Caco-2 (cell line): Measurements from ENCODE around the gene CYP2W1. TPM values are rescaled to one million over a fixed set of nuclear protein-coding genes. Genes with fewer than 3 reads are reported as not detected.

Source experiments
- BruUV-seq: library from RNA; stranded (reverse); fragments of 400-500 nt; replicated peaks from 2 replicates; lab custom pipeline; 2021; lab: Mats Ljungman, UMichigan
- CTCF ChIA-PET: fragments of 300-600 bp; sonication (Branson Sonifier 250); formaldehyde crosslinking; loops from one replicate; lab custom pipeline; 2022; ENCODE audit warnings: antibody characterized with exemption; lab: Charles Lee
- POLR2A ChIA-PET: fragments of 300-600 bp; sonication (Branson Sonifier 250); formaldehyde crosslinking; loops from one replicate; lab custom pipeline; 2022; ENCODE audit warnings: antibody characterized with exemption; lab: Charles Lee
- DNase-seq, 2 experiments: peaks; one replicate each; pipeline versions ENCODE4 v3.0.0 to v3.0.0-alpha.2; 2020 to 2022
- H3K27me3 ChIP-seq: replicated peaks from 2 replicates; pipeline ENCODE4 v1.6.0; 2011; ENCODE audit warnings: low read length; ENCODE audit not compliant: control insufficient read depth, insufficient read depth
- H3K36me3 ChIP-seq: 2 replicates; pipeline ENCODE4 v1.5.1; 2011; ENCODE audit warnings: low read length; ENCODE audit not compliant: control insufficient read depth, insufficient read depth
- H3K4me1 ChIP-seq: fragments of 250-450 bp; sonication (Bioruptor Pico); 2 replicates; pipeline ENCODE4 v1.5.1; 2020; ENCODE audit warnings: mild to moderate bottlenecking
- H3K4me3 ChIP-seq: 2 replicates; pipeline ENCODE4 v1.5.1; 2011; ENCODE audit warnings: low read depth, mild to moderate bottlenecking, control low read depth, low read length
- H3K9me3 ChIP-seq: fragments of 250-450 bp; sonication (Bioruptor Pico); 2 replicates; pipeline ENCODE4 v1.5.1; 2020; ENCODE audit warnings: mild to moderate bottlenecking, moderate library complexity
- H3K27ac Mint-ChIP-seq: one replicate; pipeline ENCODE4 v1.8.0; 2022; ENCODE audit warnings: mixed read lengths; ENCODE audit not compliant: unreplicated experiment
- H3K27me3 Mint-ChIP-seq: one replicate; pipeline ENCODE4 v1.8.0; 2022; ENCODE audit warnings: mixed read lengths; ENCODE audit not compliant: insufficient read depth, unreplicated experiment
- H3K36me3 Mint-ChIP-seq: one replicate; pipeline ENCODE4 v1.8.0; 2022; ENCODE audit warnings: mild to moderate bottlenecking, mixed read lengths; ENCODE audit not compliant: insufficient read depth, unreplicated experiment
- H3K4me1 Mint-ChIP-seq: one replicate; pipeline ENCODE4 v1.8.0; 2022; ENCODE audit warnings: low read depth, mixed read lengths; ENCODE audit not compliant: unreplicated experiment
- H3K4me3 Mint-ChIP-seq: one replicate; pipeline ENCODE4 v1.8.0; 2022; ENCODE audit warnings: mild to moderate bottlenecking, moderate library complexity, mixed read lengths; ENCODE audit not compliant: unreplicated experiment
- H3K9me3 Mint-ChIP-seq: one replicate; pipeline ENCODE4 v1.8.0; 2022; ENCODE audit warnings: mixed read lengths; ENCODE audit not compliant: unreplicated experiment
- CTCF ChIP-seq, 2 experiments: fragments of 200-600 bp in 1 of 2; IDR thresholded peaks; 1 replicate in 1 of 2; 2 replicates in 1 of 2; pipeline versions ENCODE4 v1.5.1 to v1.8.0; 2011 to 2022; ENCODE audit warnings: antibody characterized with exemption in 1 of 2, control low read depth in 1 of 2, inconsistent platforms in 1 of 2, low read depth in 1 of 2, low read length in 1 of 2, mild to moderate bottlenecking in 1 of 2, moderate library complexity in 1 of 2; ENCODE audit not compliant: insufficient read depth in 1 of 2, severe bottlenecking in 1 of 2, unreplicated experiment in 1 of 2
- intact Hi-C: fragments of 100-400 bp; cut with micrococcal nuclease; formaldehyde crosslinking; loops from one replicate; pipeline ENCODE4 v1.10.0; 2022; ENCODE audit not compliant: unreplicated experiment
- total RNA-seq: library from RNA; stranded (reverse); gene quantifications from 2 replicates; pipeline ENCODE4 v1.2.3, GENCODE V29; 2022

CYP2W1 gene
- total RNA-seq, 1 experiment from 2014 or later: 24.0 TPM

GRCh38 chr7:982511-983003 is 424 bp upstream of the CYP2W1 start:
- POLR2A ChIA-PET: interaction anchor here (0.6 kb wide), 2 partner anchors 156 to 174 kb away, joined by 3 to 5 read pairs; a partner anchor contains a TSS
- no peaks in the 10 kb centered on the region for H3K9me3 ChIP-seq
- no peak for TF ChIP-seq CTCF (IDR thresholded peaks at IDR 0.05; ENCODE audit: insufficient read depth in 1 of 2, low read depth in 1 of 2, low read length in 1 of 2, severe bottlenecking in 1 of 2, unreplicated experiment in 1 of 2)
- no peaks in the 10 kb centered on the region for H3K27me3 ChIP-seq
- CTCF ChIA-PET: interaction anchor here (0.6 to 1.4 kb wide), 3 partner anchors 10 to 78 kb away, joined by 3 to 17 read pairs (median 3); no protein-coding TSS in a partner anchor
- H3K9me3 Mint-ChIP-seq: no peaks in the 10 kb centered on the region
- peaks cover 50% of the 10 kb centered on the region for H3K4me1 ChIP-seq
- BruUV-seq: no TSS peak
- peak overlapping the region; percentile 29 for H3K27ac Mint-ChIP-seq
- H3K4me1 Mint-ChIP-seq: peaks cover 7% of the 10 kb centered on the region
- no peaks in the 10 kb centered on the region for H3K27me3 Mint-ChIP-seq
- H3K4me3 Mint-ChIP-seq: no peak overlapping the region
- H3K36me3 ChIP-seq: no peaks in the 10 kb centered on the region
- intact Hi-C loops: no loop called here
- peaks cover 5% of the 10 kb centered on the region for H3K36me3 Mint-ChIP-seq
- DNase-seq: no peak
- H3K4me3 ChIP-seq: no peak overlapping the region

- ChIA-PET POLR2A (no interaction called here), CTCF (no interaction called here)
- Mint-ChIP-seq H3K36me3 (no peaks in the 10 kb centered on the region), H3K27ac (no peak overlapping the region), H3K4me3 (no peak overlapping the region), H3K27me3 (no peaks in the 10 kb centered on the region), H3K9me3 (no peaks in the 10 kb centered on the region), H3K4me1 (no peaks in the 10 kb centered on the region)
- no peaks in the 10 kb centered on the region for H3K36me3 ChIP-seq
- TF ChIP-seq CTCF (IDR thresholded peaks at IDR 0.05; ENCODE audit: insufficient read depth in 1 of 2, low read depth in 1 of 2, low read length in 1 of 2, severe bottlenecking in 1 of 2, unreplicated experiment in 1 of 2): no peak
- no peaks in the 10 kb centered on the region for H3K9me3 ChIP-seq
- peaks cover 42% of the 10 kb centered on the region for H3K4me1 ChIP-seq
- intact Hi-C loops: no loop called here
- no peaks in the 10 kb centered on the region for H3K27me3 ChIP-seq
- no peak for DNase-seq
- BruUV-seq: no TSS peak
- H3K4me3 ChIP-seq: peak overlapping the region; percentile 32
These were observed 663 bp downstream of the CYP2W1 start for GRCh38 chr7:983616-984071.

- H3K4me3 Mint-ChIP-seq: no peak overlapping the region
- Histone ChIP-seq H3K36me3 (no peaks in the 10 kb centered on the region), H3K4me3 (no peak overlapping the region), H3K27me3 (no peaks in the 10 kb centered on the region), H3K4me1 (peaks cover 33% of the 10 kb centered on the region), H3K9me3 (no peaks in the 10 kb centered on the region)
- no peaks in the 10 kb centered on the region for H3K9me3 Mint-ChIP-seq
- no peaks in the 10 kb centered on the region for H3K4me1 Mint-ChIP-seq
- no peak for TF ChIP-seq CTCF (IDR thresholded peaks at IDR 0.05; ENCODE audit: insufficient read depth in 1 of 2, low read depth in 1 of 2, low read length in 1 of 2, severe bottlenecking in 1 of 2, unreplicated experiment in 1 of 2)
- H3K27ac Mint-ChIP-seq: no peak overlapping the region
- intact Hi-C loops: no loop called here
- no TSS peak for BruUV-seq
- peaks cover 2% of the 10 kb centered on the region for H3K36me3 Mint-ChIP-seq
- ChIA-PET POLR2A (no interaction called here), CTCF (no interaction called here)
- DNase-seq: no peak
- no peaks in the 10 kb centered on the region for H3K27me3 Mint-ChIP-seq
These were observed 1.6 kb downstream of the CYP2W1 start for GRCh38 chr7:984361-985126.
